HG03521 (cell line): ENCODE measurements around the gene CFC1.
"Not testable (repeated sequence)": the region's sequence is repeated elsewhere in the genome, so short reads cannot be mapped to it uniquely, and the experiment has no call there.

Experiments used
- ATAC-seq: cut with Tn5 transposase; IDR thresholded peaks from one replicate; pipeline ENCODE4 v1.9.1; 2021; ENCODE audit warnings: mild to moderate bottlenecking, moderate library complexity; ENCODE audit not compliant: unreplicated experiment

CFC1 gene

DNA sequence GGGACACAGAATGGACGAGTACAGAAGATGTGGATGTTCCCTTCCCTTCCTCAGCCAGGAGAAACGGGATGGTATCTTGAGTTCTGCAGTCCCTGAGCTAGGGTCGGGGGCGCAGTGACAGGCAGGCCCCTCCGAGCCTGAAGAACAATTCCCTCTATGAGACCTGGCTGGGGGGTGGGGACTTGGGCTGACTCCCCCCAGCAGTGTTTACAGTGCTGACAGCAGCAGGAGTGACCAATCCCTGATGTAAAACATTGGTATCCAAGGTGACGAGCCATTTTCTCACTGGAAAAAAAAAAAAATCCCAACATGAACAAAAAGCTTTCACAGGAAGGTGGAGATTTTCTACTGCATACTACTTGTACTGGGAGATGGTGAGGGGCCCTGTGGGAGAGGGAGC is at the start of gene CFC1:
CFC1 (minus strand) TSS at position 183 of the 400 bp plus-strand sequence. CDS start 288 bp downstream, outside the sequence.
- not testable (repeated sequence) for ATAC-seq

- ATAC-seq: not testable (repeated sequence)
Observed at GRCh38 chr2:130641688-130642087, 42.3 kb upstream of the CFC1 start.

DNA sequence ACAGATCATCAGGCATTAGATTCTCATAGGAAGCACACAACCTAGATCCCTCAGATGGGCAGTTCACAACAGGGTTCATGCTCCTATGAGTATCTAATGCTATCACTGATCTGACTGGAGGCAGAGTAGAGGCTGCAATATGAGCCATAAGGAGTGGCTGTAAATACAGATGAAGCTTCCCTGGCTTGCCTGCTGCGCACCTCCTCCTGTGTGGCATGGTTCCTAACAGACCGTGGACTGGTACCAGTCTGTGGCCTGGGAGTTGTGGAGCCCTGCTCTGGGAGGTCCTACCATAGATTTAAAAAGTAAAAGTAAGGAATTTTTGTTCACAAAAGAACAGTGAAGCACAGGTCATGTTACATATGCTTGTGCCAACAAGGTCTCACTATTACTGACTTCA is 39.6 kb upstream of the CFC1 start:
- not testable (repeated sequence) for ATAC-seq

DNA sequence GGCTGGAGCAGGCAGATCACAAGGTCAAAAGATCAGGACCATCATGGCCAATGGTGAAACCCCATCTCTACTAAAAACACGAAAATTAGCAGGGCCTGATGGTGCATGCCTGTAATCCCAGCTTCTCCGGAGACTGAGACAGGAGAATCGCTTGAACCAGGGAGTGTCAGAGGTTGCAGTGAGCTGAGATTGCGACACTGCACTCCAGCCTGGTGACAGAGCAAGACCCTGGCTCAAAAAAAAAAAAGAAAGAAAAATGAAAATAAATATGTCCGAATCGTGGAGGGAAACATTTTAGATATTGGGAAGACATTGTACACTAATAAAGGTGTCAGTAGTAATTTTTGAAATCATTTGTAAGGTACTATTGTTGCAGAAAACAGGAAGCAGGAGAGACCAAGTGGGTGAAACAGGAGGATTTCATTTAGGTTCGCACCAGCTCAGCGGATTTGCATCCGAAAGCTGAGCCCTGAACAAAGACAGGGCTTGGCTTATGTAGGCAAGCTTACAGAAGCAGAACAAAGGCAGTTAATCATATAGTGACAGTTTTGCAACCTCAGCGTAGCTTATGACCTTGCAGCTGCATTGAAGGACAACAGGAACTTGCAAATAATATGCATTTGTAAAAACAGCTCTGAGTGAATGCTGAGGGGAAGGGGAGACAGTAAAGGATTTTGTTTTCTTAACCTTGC is 29.6 kb upstream of the CFC1 start:
- ATAC-seq: not testable (repeated sequence)

GRCh38 chr2:130611140-130611539 is 11.8 kb upstream of the CFC1 start, which contains the start of gene POTEJ:
TSS of gene POTEJ (plus strand) at chr2:130611440. CDS start at chr2:130611533, 93 bp downstream.
- not testable (repeated sequence) for ATAC-seq

- not testable (repeated sequence) for ATAC-seq
Observed at GRCh38 chr2:130610486-130610885, 11.1 kb upstream of the CFC1 start.

GRCh38 chr2:130609002-130609920 is 9.9 kb upstream of the CFC1 start:
- not testable (repeated sequence) for ATAC-seq

GRCh38 chr2:130608276-130609001 is 9.1 kb upstream of the CFC1 start:
- not testable (repeated sequence) for ATAC-seq

DNA sequence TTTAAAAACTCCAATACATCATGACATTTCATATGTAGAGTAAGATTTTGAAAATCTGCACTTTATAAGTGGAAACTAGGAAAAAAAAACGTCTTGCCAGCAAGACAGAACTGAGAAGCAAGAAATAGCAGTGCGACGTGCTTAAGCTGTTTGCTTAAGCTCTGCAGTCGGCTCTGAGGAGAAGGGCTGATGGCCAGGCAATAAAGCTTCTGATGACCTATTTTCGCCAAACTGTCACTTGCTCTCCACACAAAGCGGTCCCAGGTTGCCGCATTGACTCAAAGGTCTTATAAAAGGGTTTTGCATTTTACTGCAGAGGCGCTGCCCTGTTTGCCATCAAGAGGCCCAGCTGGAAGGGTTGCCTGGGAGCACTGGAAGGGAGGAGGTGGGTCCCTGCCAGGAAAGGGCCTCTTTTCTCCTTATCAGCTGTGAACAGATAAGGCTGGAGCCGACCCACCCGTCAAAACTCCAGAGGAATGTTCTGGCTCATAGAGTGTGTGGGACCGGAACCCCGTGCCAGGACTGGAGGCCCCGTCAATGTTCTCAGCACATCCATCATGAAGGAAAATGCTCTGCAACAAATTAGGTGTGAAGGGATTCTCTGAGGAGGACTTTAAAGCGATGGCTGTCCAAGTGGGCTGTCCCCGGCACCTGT is 2.4 kb upstream of the CFC1 start:
- ATAC-seq: not testable (repeated sequence)

GRCh38 chr2:130599926-130600325 is 551 bp upstream of the CFC1 start:
- ATAC-seq: not testable (repeated sequence)

GRCh38 chr2:130598463-130598862 is 912 bp downstream of the CFC1 start:
- not testable (repeated sequence) for ATAC-seq

DNA sequence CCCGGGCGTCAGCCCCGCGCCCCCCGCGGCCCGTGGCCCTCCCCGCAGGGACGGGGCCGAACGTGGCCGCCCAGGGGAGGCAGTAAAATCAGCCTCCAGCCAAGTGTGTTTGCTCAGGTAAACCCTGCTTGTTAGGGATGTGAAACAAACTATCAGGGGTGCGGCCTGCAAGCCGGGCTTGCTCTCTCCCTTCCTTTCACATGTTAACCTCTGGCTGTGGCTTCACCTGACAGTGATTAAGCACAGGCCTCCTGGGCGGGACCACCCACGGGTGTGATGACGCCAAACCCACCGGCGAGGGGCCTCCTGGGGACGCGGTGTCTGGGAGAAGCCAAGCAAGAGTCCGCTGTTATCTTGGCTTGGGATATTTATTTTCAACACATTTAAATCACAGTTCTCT is 1.4 kb downstream of the CFC1 start:
- ATAC-seq: not testable (repeated sequence)

DNA sequence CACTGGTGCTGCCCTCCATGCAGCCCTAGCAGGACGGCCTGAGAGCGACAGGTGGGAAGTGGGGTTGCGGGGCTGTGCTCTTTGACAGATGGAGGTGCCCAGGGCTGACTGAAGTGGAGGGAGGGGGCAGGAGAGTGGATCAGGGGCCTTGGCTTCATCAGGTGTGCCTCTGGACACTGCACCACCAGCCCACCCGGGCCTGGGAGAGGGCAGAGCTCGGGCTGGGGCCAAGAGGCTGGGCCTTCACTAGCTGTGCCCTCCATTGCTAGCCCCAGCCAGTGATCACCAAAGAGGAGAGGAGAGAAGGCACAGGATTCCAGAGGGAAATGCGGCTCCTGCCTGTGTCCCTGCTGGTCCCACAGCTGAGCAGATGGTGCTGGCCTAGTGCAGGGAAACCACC is 2.6 kb downstream of the CFC1 start:
- ATAC-seq: not testable (repeated sequence)

GRCh38 chr2:130594011-130594410 is 5.4 kb downstream of the CFC1 start:
- ATAC-seq: not testable (repeated sequence)

DNA sequence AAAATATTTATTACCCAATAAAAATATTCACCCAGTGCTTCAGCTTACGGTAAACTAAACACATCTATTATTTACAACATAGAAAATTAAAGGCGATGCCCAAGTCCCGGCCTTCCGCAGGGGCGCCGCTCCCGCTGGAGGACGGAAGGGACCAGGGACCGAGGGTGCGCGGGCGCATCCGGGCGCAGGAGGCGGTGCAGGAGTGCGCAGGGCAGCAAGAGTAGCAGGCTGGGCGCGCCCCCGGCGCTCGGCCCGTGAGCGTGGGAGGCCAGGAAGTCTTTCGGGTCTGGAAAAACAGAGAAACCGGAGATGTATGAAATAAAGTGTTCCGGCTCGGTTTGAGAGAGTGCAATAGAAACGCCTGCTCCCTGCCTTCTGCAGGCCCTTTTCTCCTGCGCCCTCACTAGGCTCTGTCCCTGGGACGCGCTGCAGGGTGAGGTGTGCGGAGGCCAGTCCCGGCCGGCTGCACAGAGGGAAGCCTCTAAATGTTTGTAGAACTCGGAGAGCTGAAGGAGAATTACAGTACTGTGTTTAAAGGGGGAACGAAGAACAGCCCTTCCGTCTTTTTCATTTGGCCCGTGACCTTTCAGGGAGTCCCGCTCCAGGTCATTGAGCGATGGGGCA is 6.5 kb downstream of the CFC1 start:
- ATAC-seq: not testable (repeated sequence)

DNA sequence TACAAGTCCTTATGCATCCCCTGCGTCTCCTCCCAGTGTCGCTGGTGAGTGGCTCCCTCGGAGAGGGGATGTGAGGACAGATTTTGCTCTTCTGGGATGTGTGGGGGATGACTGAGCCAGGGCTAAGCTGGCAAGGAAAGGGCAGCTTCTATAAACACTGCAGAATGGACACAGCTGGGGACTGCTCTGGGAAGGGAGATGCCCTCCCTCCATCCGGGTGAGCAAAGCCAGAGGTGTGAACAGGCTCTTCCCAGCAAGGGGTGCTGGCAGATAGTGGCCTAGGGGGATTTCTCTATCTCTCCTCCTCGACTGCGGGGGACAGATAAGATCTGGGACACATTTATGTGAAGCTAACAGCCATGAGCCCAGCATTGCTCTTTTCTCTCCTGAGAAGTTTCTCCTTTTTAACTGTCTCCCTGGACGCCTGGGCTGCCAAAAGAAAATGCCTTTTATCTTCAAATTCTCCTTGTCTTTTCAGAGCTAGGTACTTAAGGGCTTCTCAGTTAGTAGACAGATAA is 8.5 kb downstream of the CFC1 start:
- ATAC-seq: not testable (repeated sequence)

- ATAC-seq: not testable (repeated sequence)
Observed at GRCh38 chr2:130590170-130590841, 9.1 kb downstream of the CFC1 start.

GRCh38 chr2:130588688-130589458 is 10.5 kb downstream of the CFC1 start:
- not testable (repeated sequence) for ATAC-seq
